SJSA1 (cell line): Measurements from ENCODE around the gene TNNI2. TPM values are rescaled to one million over a fixed set of nuclear protein-coding genes. Genes with fewer than 3 reads are reported as not detected.

Experiments
- DNase-seq, 2 experiments: peaks; one replicate each; pipeline ENCODE4 v3.0.0-alpha.2; 2015 to 2020; ENCODE audit warnings: low spot score in 2 of 2, low read depth in 1 of 2
- H3K27ac ChIP-seq: fragments of 250-450 bp; sonication (Bioruptor Pico); 2 replicates; pipeline ENCODE4 v1.5.1; 2020; ENCODE audit warnings: mild to moderate bottlenecking, moderate library complexity
- H3K27me3 ChIP-seq: fragments of 250-450 bp; sonication (Bioruptor Pico); replicated peaks from 2 replicates; pipeline ENCODE4 v1.5.1; 2020; ENCODE audit warnings: mild to moderate bottlenecking, moderate library complexity
- H3K36me3 ChIP-seq: fragments of 250-450 bp; sonication (Bioruptor Pico); 2 replicates; pipeline ENCODE4 v1.5.1; 2020; ENCODE audit warnings: mild to moderate bottlenecking
- H3K4me1 ChIP-seq: fragments of 250-450 bp; sonication (Bioruptor Pico); replicated peaks from 2 replicates; pipeline ENCODE4 v1.6.1; 2021; ENCODE audit warnings: mild to moderate bottlenecking
- H3K4me3 ChIP-seq: fragments of 250-450 bp; sonication (Bioruptor Pico); 2 replicates; pipeline ENCODE4 v1.5.1; 2020; ENCODE audit warnings: mild to moderate bottlenecking
- H3K9me3 ChIP-seq: fragments of 250-450 bp; sonication (Bioruptor Pico); replicated peaks from 2 replicates; pipeline ENCODE4 v1.5.1; 2020; ENCODE audit warnings: mild to moderate bottlenecking
- total RNA-seq: library from RNA; depleted of rRNA; stranded (reverse); fragments of >200 nt; shearing (Covaris generic); gene quantifications from 2 replicates; pipeline ENCODE4 v1.2.3, GENCODE V29; 2014

The TNNI2 gene
- total RNA-seq, 1 experiment from 2014 or later, result not detected

DNA sequence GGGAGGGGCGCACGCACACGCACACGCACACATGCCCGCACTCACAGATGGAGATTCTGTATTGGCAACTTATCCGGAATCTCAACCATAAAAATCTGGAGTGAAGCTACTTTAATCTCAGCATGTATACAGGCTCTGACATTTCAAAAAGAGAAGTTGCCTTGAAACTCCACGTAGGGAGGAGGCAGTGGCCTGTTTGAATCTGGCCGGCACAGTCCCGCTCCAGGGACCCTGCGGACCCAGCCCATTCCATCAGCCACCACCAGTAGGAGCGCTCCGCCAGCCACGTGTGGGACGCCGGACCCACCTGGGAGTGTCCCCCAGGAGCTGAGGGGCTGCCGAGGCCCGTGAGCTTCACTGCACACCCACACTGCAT is 5.9 kb upstream of the TNNI2 start:
- H3K27ac ChIP-seq, result no peak overlapping the region
- no peaks in the 10 kb centered on the region for H3K9me3 ChIP-seq
- H3K27me3 ChIP-seq, result no peaks in the 10 kb centered on the region
- no peak overlapping the region for H3K4me3 ChIP-seq
- H3K4me1 ChIP-seq, result peaks cover 51% of the 10 kb centered on the region
- DNase-seq, result no peak
- H3K36me3 ChIP-seq, result no peaks in the 10 kb centered on the region

DNA sequence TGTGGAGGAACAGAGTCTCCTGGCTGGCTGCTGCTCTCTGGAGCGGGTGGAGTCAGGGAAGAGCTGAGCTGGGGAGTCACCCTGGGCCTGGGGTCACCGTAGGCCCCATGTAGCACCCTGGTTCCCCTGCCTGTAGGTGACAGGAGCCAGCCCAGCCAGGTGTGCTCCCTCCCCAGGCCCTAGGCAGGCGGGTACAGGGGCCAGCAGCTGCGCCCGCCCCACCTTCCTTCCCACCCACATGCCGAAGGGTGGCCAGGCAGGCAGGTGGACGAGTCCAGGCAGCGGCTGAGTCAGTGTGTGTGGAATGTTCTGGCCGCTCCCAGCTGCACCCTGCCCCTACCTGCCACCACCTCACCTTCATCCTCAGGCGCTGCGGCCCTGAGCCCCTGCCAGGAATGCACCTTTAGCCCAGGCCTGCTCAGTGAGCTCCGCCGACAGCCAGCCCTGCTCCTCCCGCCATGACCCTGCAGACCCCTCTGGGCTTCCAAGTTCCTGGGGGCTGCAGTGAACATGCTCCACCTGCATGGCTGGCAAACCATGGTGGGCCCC is 4.6 kb upstream of the TNNI2 start:
- Histone ChIP-seq H3K27ac (no peak overlapping the region), H3K36me3 (no peaks in the 10 kb centered on the region), H3K4me3 (no peak overlapping the region), H3K4me1 (peaks cover 39% of the 10 kb centered on the region), H3K9me3 (no peaks in the 10 kb centered on the region), H3K27me3 (no peaks in the 10 kb centered on the region)
- DNase-seq, result no peak

DNA sequence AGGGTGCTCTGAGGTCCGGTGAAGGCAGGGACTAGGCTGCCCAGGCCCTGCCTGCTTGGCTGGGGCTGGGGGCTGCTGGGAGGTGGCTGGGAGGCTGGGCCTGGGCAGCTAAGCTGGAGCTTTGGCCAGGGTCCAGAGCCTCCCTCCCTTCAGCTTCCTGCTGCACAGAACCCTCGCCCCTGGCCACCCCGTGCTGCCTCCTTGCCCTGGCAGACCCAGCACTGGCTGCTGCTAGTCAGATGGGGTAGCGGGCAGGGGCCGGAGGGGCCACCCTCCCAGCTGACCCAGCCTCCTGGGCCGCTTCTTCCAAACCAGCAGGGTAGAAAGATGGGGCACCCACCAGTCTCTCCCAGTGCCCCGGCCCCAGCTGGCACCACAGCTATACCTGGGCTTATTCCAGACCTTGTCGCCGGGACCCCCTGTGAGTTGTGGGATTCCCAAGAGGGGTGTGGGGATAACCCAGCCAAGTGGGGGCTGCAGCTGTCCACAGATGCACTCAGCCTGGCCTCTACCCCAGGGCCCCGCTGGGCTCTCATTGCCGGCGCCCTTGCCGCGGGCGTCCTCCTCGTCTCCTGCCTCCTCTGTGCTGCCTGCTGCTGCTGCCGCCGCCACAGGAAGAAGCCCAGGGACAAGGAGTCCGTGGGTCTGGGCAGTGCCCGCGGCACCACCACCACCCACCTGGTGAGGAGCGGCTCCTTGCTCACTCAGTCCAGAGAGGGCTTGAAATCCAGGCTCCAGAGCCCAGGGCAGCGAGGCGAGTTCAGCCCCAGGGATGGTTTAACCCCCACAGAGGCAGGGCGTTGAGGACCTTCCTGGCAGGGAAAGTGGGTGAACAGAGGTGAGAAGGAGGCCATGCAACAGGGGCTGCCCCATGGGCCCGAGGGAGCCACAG is 3.8 kb upstream of the TNNI2 start, which contains the start of gene SYT8:
SYT8 (plus strand) TSS at position 212 of the 892 bp plus-strand sequence; CDS start at position 328, 116 bp downstream.
- DNase-seq, result no peak
- no peaks in the 10 kb centered on the region for H3K27me3 ChIP-seq
- no peaks in the 10 kb centered on the region for H3K36me3 ChIP-seq
- H3K27ac ChIP-seq, result no peak within 1 kb of the TSS
- no peaks in the 10 kb centered on the region for H3K9me3 ChIP-seq
- H3K4me1 ChIP-seq, result peaks cover 30% of the 10 kb centered on the region
- no peak within 1 kb of the TSS for H3K4me3 ChIP-seq

DNA sequence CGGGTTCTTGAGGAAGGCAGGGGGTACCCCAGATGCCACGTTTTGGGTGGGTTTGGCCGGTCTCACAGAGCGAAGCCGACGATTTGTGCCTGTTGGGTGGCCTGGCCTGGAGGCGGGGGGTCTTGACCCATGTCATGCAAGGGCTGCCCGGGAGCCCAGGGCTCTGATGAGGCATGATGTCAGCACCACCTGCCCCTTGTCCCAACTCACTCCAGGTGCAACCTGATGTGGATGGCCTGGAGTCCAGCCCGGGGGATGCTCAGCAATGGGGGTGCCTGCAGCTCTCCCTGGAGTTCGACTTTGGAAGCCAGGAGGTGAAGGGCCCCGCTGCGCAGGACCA is 3.1 kb upstream of the TNNI2 start:
- Histone ChIP-seq H3K27me3 (no peaks in the 10 kb centered on the region), H3K9me3 (no peaks in the 10 kb centered on the region), H3K4me1 (peaks cover 24% of the 10 kb centered on the region), H3K36me3 (no peaks in the 10 kb centered on the region), H3K4me3 (no peak overlapping the region), H3K27ac (no peak overlapping the region)
- DNase-seq, result no peak

DNA sequence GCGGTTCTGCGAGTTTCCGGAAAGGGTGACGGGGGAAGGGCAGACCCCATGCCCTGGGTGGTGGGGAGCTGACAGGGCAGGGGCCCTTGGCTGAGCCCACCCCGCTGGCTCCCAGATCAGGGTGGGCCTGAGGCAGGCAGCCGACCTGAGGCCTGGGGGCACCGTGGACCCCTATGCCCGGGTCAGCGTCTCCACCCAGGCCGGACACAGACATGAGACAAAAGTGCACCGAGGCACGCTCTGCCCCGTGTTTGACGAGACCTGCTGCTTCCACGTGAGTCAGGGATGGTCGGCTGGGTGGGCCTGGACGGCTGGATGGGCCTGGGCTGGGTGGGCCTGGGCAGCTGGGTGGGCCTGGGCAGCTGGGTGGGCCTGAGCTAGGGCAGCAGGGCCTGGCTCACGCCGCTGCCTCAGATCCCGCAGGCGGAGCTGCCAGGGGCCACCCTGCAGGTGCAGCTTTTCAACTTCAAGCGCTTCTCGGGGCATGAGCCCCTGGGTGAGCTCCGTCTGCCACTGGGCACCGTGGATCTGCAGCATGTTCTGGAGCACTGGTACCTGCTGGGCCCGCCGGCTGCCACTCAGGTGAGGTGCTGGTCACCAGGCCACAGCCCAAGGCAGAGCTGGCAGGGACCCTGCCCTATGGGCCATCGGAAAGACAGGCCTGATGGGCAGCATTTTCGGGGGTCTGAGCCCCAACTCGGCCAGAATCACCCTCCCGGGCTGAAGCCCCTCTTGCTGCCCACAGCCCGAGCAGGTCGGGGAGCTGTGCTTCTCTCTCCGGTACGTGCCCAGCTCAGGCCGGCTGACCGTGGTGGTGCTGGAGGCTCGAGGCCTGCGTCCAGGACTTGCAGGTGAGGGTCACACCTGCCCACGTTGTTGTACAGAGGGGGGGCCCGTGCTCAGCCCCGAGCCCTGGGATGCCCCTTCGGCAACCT is 2.5 kb upstream of the TNNI2 start:
- no peak for DNase-seq
- no peaks in the 10 kb centered on the region for H3K27me3 ChIP-seq
- H3K4me1 ChIP-seq, result peaks cover 19% of the 10 kb centered on the region
- no peaks in the 10 kb centered on the region for H3K36me3 ChIP-seq
- H3K4me3 ChIP-seq, result no peak overlapping the region
- H3K27ac ChIP-seq, result no peak overlapping the region
- H3K9me3 ChIP-seq, result no peaks in the 10 kb centered on the region

DNA sequence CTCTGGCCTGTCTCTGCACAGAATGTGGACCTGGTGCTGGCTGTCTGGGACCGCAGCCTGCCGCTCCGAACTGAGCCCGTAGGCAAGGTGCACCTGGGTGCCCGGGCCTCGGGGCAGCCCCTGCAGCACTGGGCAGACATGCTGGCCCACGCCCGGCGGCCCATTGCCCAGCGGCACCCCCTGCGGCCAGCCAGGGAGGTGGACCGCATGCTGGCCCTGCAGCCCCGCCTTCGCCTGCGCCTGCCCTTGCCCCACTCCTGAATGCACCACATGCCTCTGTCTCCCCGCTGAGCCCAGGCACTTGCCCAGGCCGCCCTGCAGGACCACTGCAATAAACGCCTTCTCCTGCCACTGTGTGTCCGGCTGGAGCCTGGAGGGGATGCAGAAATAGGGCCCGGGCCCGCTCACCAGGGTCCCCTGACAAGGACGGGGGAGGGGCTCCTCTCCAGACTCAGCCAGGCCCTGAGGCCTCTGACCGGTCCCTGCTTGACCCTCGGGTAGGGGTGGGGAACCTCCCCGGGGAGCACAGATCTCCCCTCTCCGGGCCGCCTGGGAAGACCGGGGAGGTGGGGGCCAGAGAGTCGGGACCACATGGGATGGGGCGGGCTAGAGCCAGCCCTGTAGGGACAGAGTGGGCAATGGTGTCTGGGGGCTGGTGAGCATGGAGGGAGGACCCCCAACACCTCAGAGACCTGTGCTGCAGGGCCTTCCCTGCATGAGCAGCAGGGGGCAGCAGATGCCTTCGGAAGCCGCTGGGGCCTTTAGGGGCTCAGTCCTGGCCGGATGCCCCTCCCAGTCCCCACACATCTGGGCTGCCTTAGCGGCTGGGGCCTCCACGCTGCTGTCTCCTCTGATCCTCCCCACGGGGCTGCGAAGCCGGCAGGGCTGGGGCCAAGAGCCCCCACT is 1.4 kb upstream of the TNNI2 start:
- H3K4me1 ChIP-seq, result peaks cover 8% of the 10 kb centered on the region
- peak; percentile 44 to 72 for DNase-seq
- H3K27me3 ChIP-seq, result no peaks in the 10 kb centered on the region
- no peaks in the 10 kb centered on the region for H3K9me3 ChIP-seq
- H3K36me3 ChIP-seq, result no peaks in the 10 kb centered on the region
- H3K27ac ChIP-seq, result no peak overlapping the region
- no peak overlapping the region for H3K4me3 ChIP-seq

DNA sequence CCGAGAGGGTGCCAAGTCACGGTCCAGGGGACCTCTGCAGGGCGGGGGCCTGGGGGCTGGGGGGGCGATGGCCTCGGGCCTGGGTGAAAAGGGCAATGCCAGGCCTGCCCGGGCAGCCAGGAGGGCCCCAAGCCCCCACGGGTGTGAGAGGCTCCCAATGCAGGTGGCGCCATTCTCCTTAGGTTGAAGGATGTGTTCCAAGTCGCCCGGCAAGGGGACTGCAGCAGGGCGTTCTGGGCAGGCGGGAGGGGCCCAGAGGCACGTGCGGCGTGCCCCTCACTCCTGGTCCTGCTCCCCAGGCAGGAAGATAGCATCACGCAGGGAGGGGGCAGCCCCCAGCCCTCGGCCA is 730 bp upstream of the TNNI2 start:
- Histone ChIP-seq H3K4me1 (peaks cover 4% of the 10 kb centered on the region; the same call in 1 of the 2 replicates), H3K36me3 (no peaks in the 10 kb centered on the region), H3K27ac (no peak overlapping the region), H3K9me3 (no peaks in the 10 kb centered on the region), H3K27me3 (no peaks in the 10 kb centered on the region), H3K4me3 (no peak overlapping the region)
- no peak for DNase-seq

DNA sequence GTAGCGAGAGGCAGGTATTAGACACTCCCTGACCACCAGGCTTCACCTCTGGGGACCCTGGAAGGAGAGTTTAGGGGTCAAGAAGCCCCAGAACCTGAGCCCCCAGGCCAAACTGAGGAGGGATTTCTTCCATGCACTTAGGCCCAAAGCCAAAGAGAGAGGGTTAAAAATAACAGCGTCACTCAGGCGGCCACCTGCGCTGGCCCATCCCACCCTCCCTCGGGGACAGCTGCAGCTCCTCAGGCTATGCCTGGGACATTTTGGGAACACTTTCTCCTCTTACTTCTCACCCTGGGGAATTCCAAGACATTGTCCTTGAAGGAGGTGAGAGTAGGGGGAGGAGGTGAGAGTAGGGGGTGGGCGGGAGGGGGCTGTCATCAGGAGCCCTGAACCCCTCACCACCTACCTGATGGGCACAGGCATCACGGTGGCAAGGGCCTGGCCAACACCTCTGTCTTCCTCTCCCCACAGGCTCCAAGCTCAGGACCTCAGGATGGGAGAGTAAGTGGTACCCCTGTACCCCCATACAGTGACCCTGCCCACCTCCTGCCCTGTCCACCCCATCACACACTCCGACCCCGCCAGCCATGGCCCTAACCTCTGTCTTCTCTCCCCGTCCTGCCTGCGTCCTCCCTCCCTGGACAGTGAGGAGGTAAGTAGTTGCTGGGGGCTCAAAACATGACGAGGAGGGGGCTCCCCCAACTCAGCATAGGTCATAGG is 583 bp downstream of the TNNI2 start:
- Histone ChIP-seq H3K4me3 (no peak overlapping the region), H3K36me3 (no peaks in the 10 kb centered on the region), H3K27ac (no peak overlapping the region), H3K4me1 (peaks cover 4% of the 10 kb centered on the region; the same call in 1 of the 2 replicates), H3K9me3 (no peaks in the 10 kb centered on the region), H3K27me3 (no peaks in the 10 kb centered on the region)
- no peak for DNase-seq

DNA sequence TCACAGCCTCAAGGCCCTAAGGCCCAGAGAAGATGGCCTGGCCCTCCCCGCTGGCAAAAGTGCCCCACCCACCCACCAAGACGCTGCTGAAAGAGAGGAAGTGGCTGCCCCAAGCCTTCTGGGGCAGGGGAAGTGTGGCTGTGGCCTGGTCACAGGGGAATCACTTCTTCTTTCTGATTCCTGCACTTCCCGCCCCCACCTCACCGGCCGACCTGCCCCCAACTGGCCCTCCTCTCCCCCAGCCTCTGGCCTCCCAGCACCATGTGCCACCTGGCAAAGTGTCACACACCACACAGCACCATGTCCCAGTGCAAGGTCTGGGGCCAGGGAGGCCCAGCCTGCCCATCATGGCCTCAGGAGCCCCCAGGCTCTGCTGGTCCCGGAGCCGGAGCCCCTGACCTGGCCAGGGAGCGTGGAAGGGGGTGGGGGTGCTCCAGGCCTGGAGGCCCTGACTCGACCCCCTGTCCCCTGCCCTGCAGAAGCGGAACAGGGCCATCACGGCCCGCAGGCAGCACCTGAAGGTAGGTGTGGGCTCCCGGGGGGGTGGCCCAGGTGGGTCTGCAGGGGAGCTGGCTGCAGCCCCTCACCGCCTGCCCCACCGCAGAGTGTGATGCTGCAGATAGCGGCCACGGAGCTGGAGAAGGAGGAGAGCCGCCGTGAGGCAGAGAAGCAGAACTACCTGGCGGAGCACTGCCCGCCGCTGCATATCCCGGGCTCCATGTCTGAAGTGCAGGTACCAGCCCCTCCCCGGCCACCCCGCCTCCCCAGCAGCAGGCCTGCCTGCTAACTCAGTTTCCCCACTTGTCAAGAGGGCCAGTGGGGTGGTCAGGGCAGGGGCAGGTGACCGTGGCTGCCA is 1.4 kb downstream of the TNNI2 start:
- Histone ChIP-seq H3K4me1 (peaks cover 10% of the 10 kb centered on the region; the same call in 1 of the 2 replicates), H3K27me3 (peaks cover 3% of the 10 kb centered on the region; the same call in 1 of the 2 replicates), H3K9me3 (no peaks in the 10 kb centered on the region), H3K36me3 (no peaks in the 10 kb centered on the region), H3K4me3 (no peak overlapping the region), H3K27ac (no peak overlapping the region)
- no peak for DNase-seq

DNA sequence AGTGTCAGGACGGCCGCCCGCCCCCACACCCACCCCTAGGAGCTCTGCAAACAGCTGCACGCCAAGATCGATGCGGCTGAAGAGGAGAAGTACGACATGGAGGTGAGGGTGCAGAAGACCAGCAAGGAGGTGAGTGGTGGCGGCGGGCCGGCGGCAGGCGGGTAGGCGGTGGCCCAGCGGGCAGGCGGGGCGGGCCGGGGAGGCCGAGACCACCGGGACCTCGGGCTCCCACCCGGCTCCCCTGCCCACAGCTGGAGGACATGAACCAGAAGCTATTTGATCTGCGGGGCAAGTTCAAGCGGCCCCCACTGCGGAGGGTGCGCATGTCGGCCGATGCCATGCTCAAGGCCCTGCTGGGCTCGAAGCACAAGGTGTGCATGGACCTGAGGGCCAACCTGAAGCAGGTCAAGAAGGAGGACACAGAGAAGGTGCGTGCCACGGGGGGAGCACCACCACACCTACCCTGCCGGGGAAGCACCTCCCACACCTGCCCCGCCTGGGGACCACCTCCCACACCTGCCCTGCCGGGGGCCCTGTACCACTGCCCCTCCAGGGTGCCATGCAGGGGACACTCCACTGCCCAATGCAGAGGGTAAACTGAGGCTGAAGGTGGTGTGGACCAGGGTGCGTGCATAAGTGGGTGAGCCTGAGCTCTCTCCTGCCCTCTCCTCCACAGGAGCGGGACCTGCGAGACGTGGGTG is 2.1 kb downstream of the TNNI2 start:
- DNase-seq, result no peak
- H3K9me3 ChIP-seq, result no peaks in the 10 kb centered on the region

DNA sequence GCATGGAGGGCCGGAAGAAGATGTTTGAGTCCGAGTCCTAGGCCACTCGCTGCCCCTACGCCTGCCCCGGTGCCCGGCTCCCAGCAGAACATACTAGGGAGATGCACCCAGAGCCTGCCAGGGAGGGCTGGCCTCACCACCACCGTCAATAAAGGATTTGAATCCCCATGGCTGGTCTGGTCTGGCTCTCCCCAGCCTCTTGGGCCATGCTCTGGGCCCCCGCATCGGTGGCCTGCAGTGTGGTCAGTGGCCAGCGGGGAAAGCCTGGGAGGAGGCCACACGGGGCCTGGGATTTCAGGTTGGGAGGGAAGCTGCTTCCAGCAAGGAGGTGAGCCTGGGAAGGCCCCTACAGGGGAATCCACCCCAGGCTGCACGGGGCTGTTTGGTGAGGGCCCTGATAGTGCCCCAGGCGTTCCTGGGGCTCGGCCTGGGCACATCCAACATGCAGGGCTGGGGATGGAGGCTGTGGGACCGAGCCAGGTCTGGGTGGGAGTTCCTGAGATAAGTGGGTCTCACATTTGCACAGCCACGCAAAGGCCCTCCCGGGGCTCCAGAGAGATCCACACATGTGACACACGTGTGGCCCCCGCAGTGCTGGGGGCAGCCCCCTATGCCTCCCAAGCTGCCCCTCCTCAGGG is 2.8 kb downstream of the TNNI2 start:
- no peak for DNase-seq
- Histone ChIP-seq H3K4me1 (peaks cover 10% of the 10 kb centered on the region; the same call in 1 of the 2 replicates), H3K27me3 (peaks cover 3% of the 10 kb centered on the region; the same call in 1 of the 2 replicates), H3K27ac (no peak overlapping the region), H3K4me3 (no peak overlapping the region), H3K9me3 (no peaks in the 10 kb centered on the region), H3K36me3 (no peaks in the 10 kb centered on the region)

More for the DNA sequence above, 2.1 kb downstream of the TNNI2 start:
- H3K36me3 ChIP-seq, result no peaks in the 10 kb centered on the region
- H3K4me1 ChIP-seq, result peaks cover 10% of the 10 kb centered on the region; the same call in 1 of the 2 replicates
- peaks cover 3% of the 10 kb centered on the region; the same call in 1 of the 2 replicates for H3K27me3 ChIP-seq
- no peak overlapping the region for H3K27ac ChIP-seq
- no peak overlapping the region for H3K4me3 ChIP-seq
